EH (cell line): ENCODE data around the gene CCNY.
A peak's percentile ranks its signal among the peaks of the same experiment; 100 is the strongest.

Experiments used
- DNase-seq: peaks from one replicate; pipeline ENCODE4 v3.0.0-alpha.2; 2015; ENCODE audit warnings: low read depth

CCNY gene

GRCh38 chr10:35584946-35585345, 248.6 kb downstream of the CCNY start:
- no peak for DNase-seq

DNA sequence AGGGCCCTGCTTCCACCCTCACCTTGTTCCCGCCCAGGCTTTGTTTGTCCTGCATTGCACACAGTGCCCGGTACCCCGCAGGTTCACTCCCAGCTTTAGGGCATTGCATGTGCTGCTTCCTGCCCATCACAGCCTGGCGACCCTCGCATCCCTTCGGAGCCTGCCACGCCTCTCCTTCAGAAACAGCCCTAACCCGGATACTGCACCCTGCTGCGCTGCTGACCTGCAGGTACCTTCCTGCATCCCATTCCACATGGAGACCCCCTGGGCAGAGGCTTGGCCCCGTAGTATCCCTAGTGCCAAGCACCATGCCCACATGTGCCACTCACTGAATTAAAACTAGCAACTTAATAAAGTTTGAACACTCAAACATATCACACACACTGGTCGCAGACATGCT, 249.0 kb downstream of the CCNY start:
- no peak for DNase-seq

DNA sequence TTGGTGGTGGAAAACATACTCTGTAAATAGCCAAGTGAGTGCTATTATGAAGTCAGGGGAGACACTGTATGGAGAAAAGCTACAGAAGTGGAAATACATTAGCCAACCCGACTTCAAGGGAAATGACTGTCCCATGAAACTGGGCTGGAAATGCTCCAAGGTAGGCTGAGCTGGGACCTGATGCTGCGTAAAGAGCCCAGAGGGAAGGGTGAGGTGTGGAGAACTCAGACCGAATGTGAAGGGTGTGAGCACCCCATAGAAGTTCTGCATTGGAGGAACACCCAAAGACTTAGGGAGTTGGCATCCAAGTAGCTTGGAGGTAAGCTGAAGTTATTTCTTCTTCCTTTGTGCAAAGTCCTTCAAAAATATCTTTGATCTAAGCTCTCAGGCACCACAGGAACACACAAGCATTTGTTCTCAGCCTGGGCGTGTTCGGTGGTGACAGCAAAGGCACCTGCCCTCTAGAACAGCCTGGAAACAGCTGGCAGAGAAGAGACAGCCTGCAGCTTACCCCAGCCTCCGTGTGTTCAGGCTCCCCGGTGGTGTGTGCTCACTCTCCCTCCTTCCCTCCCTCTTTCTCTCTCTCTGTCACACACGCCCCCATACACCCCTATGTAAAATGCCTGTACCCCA, 249.7 kb downstream of the CCNY start:
- no peak for DNase-seq

GRCh38 chr10:35588836-35589235, 252.5 kb downstream of the CCNY start:
- DNase-seq = no peak

DNA sequence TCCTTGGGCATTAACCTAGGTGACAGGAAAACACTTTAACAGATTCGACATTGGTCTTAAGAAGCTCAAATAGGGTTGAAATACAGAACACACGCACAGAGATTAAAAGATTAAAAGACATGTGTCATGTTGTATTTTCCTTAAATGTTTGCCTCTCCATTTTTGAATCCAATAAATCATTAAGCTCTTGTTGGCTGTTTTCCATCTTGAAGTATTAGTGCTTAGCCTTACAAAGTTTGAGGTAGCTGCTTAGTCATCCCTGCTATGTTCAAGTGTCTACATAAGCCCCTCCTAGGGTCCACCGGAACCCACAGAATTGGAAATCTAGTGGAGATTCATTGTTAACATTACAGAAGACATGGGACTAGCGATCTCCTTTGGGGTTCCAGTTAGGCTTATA, 256.1 kb downstream of the CCNY start:
- DNase-seq = no peak

DNA sequence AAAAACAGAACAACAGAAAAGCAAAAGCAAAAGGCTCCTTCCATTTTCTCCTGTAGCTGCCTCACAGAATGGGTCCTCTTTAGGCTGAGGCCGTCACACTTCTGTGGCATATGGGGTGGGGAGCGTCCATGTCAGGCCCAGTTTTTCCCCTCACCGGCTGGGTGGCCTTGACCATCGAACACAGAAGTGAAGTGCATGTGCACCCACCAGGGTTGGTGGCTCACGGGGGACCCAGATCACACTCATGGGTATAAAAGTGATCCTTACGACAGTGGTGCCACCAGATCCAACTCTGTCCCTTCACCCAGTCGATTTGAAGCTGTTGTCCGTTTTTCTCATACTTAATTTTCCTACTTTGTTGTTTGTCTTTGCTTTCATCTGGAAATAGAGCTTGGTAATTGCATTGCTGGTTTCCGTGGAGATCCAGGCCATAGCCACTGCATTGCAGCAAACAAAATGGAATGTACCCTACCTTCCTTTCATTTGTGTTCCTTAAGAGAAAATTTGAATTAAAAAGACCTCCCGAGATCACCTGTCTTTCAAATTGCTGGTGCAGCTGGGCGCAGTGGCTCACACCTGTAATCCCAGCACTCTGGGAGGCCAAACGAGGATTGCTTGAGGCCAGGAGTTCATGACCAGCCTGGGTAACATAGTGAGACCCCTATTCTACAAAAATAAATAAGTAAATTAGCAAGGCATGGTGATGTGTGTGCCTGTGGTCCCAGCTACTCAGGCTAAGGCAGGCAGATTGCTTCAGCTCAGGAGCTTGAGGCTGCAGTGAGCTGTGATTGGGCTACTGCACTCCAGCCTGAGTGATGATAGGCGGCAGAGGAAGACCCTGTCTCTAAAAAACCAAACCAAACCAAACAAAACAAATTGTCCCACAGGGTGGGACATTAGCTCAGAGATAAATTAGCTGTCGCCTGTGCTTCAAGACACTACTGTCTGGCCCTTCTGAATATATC, 258.1 kb downstream of the CCNY start:
- DNase-seq = no peak

GRCh38 chr10:35595106-35595505, 258.8 kb downstream of the CCNY start:
- DNase-seq = no peak

GRCh38 chr10:35598379-35598778, 262.1 kb downstream of the CCNY start:
- DNase-seq = no peak

DNA sequence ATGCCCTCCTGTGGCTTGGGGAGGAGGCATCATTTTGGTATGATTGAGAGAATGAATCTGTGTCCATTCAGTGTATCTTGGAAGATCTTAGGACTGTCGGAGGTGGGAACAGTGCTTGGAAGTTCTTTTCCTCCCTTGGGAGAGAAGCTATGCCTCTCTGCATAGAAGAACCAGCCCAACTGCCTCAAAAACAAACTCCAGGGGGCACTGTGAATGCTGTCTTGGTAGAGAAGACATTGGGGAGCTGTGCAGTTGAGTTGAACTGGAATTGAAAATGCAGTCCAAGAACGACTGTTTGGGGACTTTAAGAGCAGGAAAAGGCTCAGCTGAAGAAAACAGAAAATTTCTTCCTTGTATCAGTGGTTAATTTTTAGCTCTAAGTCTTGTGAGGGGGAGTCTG, 263.9 kb downstream of the CCNY start:
- no peak for DNase-seq

DNA sequence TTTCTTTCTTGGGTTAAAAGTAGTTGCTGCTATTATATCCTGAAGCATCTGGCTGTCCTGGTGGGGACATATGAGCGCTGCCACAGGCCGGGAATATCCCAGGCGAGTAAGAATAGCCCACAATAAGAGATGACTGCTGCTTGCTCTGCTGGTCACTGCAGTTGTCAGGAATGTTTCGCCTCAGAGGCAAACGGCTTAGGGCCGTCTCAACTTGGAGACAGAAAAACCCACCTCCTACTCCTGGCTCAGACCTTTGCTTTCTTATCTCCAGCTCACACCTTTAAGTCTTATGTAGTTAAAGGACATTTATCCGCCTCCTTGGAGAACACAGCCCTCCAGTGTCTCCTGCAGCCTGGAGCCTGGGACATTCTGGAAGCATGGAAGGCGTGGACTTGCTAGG, 268.9 kb downstream of the CCNY start, which contains the start of gene GJD4:
Gene GJD4, plus strand, starts transcription at position 151 of the 400 bp plus-strand sequence. Its CDS starts 227 bp downstream, at position 378.
- DNase-seq = peak; percentile 24

GRCh38 chr10:35606430-35606829, 270.1 kb downstream of the CCNY start:
- DNase-seq = peak; percentile 65

DNA sequence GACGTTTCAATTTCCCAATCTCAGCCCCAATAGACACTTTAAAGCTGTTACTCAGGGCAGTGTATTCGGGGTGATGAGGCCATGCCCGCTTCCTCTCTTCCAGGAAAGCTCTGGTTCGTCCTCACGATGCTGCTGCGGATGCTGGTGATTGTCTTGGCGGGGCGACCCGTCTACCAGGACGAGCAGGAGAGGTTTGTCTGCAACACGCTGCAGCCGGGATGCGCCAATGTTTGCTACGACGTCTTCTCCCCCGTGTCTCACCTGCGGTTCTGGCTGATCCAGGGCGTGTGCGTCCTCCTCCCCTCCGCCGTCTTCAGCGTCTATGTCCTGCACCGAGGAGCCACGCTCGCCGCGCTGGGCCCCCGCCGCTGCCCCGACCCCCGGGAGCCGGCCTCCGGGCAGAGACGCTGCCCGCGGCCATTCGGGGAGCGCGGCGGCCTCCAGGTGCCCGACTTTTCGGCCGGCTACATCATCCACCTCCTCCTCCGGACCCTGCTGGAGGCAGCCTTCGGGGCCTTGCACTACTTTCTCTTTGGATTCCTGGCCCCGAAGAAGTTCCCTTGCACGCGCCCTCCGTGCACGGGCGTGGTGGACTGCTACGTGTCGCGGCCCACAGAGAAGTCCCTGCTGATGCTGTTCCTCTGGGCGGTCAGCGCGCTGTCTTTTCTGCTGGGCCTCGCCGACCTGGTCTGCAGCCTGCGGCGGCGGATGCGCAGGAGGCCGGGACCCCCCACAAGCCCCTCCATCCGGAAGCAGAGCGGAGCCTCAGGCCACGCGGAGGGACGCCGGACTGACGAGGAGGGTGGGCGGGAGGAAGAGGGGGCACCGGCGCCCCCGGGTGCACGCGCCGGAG, 271.4 kb downstream of the CCNY start:
- DNase-seq = peak; percentile 32

DNA sequence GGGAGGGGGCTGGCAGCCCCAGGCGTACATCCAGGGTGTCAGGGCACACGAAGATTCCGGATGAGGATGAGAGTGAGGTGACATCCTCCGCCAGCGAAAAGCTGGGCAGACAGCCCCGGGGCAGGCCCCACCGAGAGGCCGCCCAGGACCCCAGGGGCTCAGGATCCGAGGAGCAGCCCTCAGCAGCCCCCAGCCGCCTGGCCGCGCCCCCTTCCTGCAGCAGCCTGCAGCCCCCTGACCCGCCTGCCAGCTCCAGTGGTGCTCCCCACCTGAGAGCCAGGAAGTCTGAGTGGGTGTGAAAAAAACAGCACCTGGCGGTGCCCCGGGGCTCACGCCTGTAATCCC, 272.0 kb downstream of the CCNY start:
- no peak for DNase-seq

GRCh38 chr10:35611750-35612149, 275.4 kb downstream of the CCNY start:
- DNase-seq = no peak

DNA sequence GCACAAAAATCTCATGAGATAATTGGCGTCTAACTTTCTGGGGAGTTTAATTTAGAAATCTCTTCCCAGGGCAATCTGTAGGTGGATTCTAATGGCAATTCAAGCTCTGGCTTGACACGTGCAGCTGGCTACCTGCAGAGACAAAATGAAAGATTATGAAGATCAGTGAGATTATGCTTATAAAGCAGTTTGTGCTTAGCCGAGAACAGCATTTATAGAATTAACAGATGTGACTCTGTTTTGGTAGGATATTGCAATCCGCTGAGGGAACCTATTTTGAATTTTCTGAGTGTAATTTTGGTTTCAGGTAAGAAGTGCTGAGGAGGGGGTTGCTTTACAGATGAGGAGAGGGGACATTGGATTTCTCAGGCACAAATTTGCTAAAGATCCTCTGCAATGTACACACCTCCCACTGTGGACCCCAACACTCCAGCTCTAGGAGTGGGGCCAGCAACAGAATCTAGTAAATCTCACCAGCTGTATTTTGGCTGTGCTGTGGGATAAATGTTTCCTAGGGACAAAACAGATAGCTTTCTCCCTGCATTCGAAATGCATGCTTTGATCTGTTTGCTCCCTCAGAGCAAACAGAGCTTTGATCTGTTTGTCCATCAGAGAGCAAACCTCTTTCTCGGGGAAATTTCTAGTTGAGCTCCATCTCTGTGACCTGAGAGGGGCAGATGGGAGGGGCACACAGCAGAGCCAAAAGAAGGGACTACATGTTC, 276.2 kb downstream of the CCNY start:
- DNase-seq = no peak

GRCh38 chr10:35613107-35613440, 276.8 kb downstream of the CCNY start:
- no peak for DNase-seq

DNA sequence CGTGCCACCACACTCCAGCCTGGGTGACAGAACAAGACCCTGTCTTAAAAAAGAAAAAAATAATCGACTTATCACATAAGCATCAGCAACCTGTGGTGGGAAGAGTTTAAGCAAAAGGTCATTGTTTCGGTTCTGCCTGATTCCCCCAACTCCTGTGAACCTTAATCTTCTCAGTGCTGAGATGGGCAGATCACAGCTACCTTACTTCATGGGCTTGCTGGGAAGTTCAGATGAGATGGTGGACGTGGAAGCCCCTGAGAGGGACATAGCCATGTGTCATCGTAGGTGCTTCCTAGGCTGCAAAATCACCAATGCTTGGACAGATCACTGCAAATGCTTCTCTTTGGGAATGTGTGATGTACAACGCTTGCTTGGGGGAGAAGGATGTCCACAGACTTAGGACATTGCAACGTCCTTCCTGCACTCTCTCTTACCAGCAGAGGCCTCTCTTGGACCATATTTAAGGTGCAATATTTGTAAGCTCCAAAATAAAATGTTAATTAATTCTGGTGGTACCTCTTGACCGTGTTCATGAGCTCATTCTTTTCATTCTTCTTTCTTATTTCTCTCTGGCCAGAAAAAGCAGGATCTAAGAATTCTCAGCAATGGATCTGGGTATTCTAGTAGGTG, 277.4 kb downstream of the CCNY start:
- DNase-seq = peak; percentile 43

DNA sequence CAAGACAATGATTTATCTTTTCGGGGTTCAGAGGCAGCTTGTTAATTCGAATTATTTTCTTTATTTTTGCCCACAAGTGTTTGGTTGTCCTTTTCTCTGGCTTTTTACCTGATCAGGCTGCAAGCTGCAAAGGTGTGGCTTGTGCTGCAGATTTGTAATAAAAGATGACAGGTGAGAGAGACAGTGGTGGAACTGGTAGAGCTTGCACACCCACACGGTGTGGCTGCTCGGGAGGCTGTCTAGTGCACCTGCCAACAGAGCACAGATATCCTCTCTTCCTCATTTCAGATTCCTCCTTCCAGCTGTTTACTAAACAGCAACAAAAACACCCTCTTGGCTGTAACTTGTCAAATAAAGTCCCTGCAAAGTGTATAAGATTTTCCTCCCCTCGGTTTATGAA, 278.0 kb downstream of the CCNY start:
- no peak for DNase-seq
